M059J (cell line): ENCODE results near the gene DUSP9. TPM values are rescaled to one million over a fixed set of nuclear protein-coding genes. Genes with fewer than 3 reads are reported as not detected.

Source experiments
- DNase-seq: peaks from one replicate; pipeline ENCODE4 v3.0.0-alpha.2; 2012; ENCODE audit warnings: low read depth
- total RNA-seq: library from RNA; depleted of rRNA; stranded (reverse); fragments of >200 nt; shearing (Covaris generic); gene quantifications from 2 replicates; pipeline ENCODE4 v1.2.3, GENCODE V29; 2014

The DUSP9 gene
- total RNA-seq, 1 experiment from 2014 or later = 1.1 TPM

- DNase-seq = peak; percentile 47
Observed at GRCh38 chrX:153649178-153649914, 2.3 kb downstream of the DUSP9 start.

DNA sequence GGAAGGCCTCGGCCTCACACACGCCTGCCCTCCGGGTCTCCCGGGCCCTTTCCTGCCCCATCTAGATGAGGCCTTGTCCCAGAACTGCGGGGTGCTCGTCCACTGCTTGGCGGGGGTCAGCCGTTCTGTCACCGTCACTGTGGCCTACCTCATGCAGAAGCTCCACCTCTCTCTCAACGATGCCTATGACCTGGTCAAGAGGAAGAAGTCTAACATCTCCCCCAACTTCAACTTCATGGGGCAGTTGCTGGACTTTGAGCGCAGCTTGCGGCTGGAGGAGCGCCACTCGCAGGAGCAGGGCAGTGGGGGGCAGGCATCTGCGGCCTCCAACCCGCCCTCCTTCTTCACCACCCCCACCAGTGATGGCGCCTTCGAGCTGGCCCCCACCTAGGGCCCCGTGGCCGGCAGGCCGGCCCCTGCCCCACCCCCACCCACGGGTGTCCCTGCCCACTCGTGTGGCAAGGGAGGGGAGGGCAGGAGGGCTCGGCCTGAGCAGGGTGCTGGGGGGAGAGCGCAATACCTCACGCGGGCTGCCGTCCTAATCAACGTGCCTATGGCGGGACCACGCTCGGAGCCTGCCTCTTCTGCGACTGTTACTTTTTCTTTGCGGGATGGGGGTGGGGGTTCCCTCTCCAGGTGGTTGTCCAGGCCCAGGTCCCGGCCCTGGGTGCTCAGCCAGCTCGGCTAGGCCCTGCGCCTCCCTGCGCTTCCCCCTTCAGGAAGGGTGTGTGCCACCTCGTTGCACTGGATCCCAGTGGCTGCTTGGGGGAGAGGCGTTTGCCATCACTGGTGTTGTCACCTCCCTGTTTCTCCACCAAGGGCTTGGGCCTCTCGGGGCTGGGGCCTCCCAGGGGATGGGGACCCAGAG is 3.1 kb downstream of the DUSP9 start:
- DNase-seq = no peak

GRCh38 chrX:153650959-153651358 is 4.0 kb downstream of the DUSP9 start:
- DNase-seq = no peak

DNA sequence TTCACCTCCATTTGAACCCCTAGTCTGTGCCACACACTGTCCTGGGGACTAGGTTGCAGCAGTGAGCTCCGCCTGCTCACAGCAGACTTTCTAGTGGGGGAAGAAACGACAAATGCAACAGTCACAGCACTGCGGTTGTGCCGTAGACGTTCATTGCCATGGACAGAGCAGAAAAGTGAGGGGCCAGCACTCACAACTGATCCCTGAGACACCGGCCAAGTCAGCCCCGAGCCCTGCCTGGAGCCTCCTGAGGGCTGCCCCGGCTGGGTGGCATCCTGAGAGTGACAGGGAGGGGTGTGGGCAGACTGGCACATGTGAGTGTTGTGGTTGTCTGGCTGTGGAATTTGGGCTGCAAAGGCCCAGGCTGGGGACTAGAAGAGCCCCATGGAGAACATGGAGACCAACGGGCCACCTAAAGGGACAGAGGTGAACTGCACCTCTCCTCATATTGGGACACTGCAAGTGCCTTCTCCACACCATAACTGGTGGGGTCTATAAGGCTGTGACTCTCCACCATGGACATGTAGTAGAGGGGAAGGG is 4.6 kb downstream of the DUSP9 start:
- DNase-seq = peak; percentile 42

DNA sequence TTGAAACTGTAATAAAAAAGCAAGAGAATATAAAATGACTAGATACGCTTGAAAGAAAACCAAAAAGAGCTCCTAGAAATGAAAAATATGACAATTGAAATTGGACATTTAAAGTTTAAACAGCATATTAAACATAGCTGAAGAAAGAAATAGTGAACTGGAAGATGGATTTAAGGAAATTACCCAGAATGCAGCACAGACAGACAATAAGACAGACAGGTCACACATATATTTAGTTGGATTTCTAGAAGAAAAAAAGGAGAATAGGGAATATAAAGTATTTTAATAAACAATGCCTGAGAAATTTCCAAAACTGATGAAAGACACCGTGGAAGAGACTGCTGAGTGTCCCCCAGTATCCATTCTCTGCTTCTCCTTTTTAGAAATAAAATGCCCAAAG is 6.6 kb downstream of the DUSP9 start:
- no peak for DNase-seq

- DNase-seq = peak; percentile 26
Observed at GRCh38 chrX:153657161-153657560, 10.2 kb downstream of the DUSP9 start.

DNA sequence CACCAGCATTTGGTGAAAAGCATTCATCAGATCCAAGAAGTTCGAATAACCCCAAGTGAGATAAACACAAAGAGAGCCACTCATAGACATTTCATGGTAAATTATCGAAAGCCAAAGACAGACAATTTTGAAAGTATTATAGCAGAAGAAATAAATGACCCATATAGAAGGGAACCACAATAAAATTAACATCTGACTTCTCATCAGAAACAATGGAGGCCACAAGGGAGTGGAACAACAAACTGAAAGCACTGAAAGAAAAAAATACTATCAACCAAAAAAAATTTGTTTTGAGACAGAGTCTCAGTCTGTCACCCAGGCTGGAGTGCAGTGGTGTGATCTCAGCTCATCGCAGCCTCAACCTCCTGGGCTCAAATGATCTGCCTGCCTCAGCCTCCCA is 12.3 kb downstream of the DUSP9 start:
- no peak for DNase-seq

DNA sequence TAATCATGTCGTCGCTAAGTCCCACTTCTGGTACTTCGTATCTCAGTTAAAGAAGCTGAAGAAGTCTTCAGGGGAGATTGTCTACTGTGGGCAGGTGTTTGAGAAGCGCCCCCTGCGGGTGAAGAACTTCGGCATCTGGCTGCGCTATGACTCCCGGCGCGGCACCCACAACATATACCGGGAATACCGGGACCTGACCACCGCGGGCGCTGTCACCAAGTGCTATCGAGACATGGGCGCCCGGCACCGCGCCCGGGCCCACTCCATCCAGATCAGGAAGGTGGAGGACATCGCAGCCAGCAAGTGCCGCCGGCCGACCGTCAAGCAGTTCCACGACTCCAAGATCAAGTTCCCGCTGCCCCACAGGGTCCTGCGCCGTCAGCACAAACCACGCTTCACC is 15.3 kb downstream of the DUSP9 start:
- no peak for DNase-seq

DNA sequence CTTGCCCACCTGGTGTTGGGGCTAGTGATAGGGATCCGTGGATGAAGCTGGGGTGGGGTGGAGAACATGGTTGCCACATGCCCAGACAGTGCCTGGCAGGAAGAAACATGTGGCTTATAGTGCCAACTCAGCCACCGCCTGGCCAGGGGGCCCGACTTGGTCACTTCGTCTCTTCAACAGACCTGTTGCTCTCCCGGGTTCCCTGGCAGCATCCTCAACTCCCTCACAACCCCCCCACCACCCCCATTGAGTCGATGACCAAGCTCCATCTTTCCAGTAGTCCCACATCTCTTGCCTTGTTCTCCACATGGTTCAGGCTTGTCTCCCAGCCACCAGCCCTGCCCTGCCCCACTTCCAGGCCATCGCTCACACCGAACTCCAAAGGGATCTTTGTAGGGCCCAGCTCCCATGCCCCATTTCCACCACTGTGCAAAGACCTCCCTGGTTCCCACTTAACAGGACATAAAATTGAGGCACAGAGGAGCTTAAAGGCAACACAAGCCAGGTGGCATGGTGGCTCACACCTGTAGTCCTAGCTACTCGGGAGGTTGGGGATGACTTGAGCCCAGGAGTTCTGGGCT is 18.8 kb downstream of the DUSP9 start:
- DNase-seq = no peak

DNA sequence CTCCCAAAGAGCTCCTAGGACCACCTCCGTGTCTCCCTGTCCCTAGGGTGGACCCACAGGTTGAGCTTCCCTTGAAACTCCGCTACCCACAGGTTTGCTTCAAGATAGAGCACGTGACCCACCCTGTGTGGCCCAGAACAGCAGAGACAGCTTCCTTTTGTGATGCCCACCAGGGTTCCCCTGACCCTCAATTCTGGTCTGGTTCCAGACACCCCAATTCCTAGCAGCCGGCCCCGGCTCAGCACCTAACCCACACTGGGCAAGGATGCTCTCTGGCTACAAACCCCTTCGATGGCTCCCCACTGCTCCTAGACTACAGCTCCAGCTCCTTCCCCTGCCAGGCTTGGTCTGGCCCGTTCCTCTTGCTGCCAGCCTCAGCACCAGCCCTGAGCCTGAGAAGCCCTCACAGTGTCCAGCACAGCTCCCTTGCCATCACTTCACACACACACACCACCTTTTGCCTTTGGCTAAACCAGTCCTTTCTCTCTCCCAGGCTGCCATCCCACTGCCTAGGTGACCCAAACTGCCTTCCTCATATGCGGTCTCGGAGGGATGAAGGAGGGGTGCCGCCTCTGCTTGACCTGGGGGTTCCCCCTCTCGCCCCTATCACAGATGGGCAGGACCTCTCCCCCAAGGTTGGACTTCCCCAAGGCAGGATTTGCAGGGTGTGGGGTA is 20.4 kb downstream of the DUSP9 start:
- no peak for DNase-seq

DNA sequence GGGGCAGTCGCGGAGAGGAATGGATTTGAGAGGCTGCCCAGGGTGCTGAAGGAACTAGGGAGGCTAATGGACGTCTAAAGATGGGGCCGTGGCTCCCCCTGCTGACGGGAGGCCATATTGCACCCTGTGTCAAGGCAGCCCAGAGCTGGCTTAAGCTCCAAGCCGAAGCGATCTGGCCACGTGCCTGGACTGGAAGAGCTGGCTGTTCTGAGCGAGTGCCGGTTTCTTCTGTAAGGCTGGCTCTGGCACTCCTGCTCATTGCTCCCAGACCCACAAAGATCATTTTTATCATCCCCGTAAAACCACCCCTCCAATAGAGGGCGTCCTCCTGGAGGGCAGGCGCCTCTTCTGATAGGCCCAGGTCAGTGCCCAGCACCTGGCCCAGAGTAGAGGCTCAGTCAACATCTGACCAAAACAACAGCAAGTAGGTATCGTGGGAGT is 21.0 kb downstream of the DUSP9 start:
- DNase-seq = peak; percentile 78

GRCh38 chrX:153668423-153669173 is 21.6 kb downstream of the DUSP9 start:
- DNase-seq = no peak

DNA sequence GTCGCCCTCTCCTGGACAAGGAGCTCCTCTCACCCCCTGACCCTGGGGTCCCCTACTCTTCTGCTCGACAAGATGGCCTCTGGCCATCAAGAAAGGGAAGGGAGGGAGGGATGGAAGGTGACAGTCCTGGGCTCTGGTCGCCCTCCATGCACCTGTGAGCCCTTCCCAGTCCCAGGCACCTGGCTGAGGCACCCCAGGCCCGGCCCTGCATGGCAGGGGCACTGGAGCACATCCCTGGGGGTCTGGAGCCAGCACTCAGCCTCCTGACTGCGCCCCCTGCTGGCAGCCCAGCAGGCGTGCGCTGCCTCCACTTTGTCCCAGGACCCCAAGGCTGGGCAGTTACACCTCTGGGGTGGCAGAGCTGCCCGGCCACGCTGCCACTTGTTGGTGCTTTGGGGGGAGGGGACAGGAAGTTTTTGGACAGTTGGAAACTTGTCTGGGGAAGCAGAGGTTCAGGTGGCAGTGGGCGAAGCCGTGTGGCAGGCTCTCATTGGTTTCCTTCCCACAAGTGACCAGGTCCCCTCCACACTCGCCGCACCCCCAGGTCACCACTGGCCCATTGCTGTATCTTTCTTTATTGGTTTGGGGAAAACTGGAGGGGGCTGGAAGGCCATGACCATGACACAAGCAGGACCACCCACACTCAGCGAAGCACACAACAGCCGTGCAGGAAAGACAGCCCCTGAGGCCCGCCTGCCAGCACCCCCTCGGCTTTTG is 22.3 kb downstream of the DUSP9 start:
- DNase-seq = no peak

- DNase-seq = no peak
Observed at GRCh38 chrX:153669901-153670731, 23.1 kb downstream of the DUSP9 start.

- no peak for DNase-seq
Observed at GRCh38 chrX:153670748-153671588, 24.0 kb downstream of the DUSP9 start.

DNA sequence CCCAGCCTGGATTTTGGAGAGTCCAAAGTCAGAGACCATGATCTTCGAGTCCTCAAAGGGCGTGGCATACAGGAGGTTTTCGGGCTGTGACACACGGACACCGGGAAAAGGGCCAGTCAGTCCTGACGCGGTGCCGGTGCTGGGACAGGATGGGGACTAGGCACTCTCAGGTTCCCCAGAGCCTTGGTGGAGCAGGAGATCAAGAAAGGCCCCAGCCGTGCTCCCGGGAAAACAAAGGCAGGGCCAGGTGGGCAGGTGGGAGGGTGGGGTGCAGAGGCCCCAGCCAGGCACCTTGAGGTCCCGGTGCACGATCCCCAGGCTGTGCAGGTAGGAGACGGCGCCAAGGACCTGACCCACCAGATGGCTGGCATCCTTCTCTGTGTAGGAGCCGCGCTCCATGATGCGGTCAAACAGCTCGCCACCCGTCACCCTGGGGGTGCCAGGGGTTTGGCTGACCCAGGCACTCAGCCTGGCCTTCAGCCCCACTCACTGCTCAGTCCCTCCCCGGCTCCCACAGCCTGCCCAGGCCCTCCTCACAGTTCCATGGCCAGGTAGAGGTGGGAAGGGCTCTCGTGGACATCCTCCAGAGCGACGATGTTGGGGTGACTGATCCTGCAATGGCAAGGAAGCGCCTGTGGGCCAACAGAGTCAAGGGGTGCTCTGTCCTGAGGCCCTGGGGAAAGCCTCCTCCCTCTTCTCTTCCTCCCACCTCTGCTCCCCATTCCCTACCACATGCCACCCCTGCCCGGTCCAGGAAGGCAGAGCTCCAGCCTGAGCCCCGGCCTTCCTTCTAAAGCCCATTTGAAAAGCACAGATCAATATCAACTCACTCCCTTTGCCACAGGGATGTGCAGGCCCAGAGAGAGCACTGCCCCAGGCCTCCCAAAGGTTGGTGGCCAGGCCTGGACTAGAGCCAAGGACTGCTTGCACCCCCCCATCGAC is 24.9 kb downstream of the DUSP9 start:
- no peak for DNase-seq
